SK-N-SH treated with all-trans-retinoic acid at 6 μM for 48 hours (cell line): Measurements from ENCODE around the gene GOLGA6L24.
"Not testable (repeated sequence)": the region's sequence is repeated elsewhere in the genome, so short reads cannot be mapped to it uniquely, and the experiment has no call there.

Experiments
- ARNTL ChIP-seq: fragments of 450-650 bp; formaldehyde crosslinking; IDR thresholded peaks from 2 replicates; pipeline ENCODE4 v1.5.0; 2020; ENCODE audit warnings: low read depth, mild to moderate bottlenecking, moderate library complexity, borderline replicate concordance
- CREB5 ChIP-seq: fragments of 250-450 bp; sonication (Bioruptor Pico); IDR thresholded peaks from 2 replicates; pipeline ENCODE4 v1.5.1; 2020; ENCODE audit warnings: low read depth, mild to moderate bottlenecking, moderate library complexity
- ISL1 ChIP-seq: fragments of 250-450 bp; sonication (Bioruptor Pico); IDR thresholded peaks from 2 replicates; pipeline ENCODE4 v2.1.2; 2022; ENCODE audit warnings: mild to moderate bottlenecking, moderate library complexity
- PATZ1 ChIP-seq: fragments of 250-450 bp; sonication (Bioruptor Pico); IDR thresholded peaks from 2 replicates; pipeline ENCODE4 v1.8.0; 2020; ENCODE audit warnings: mild to moderate bottlenecking, moderate library complexity, borderline replicate concordance
- ZNF70 ChIP-seq: fragments of 450-650 bp; formaldehyde crosslinking; IDR thresholded peaks from 2 replicates; pipeline ENCODE4 v1.5.0; 2020; ENCODE audit warnings: mild to moderate bottlenecking, moderate library complexity

- TF ChIP-seq ZNF70; ARNTL (CRISPR knock-in tag); ISL1 (CRISPR knock-in tag); CREB5 (CRISPR knock-in tag); PATZ1: not testable (repeated sequence)
Measured at GRCh38 chr15:28402774-28403435, 45.0 kb upstream of the GOLGA6L24 start.
